SHP77 (cell line): ENCODE data around the gene POLD2.

Experiments
- DNase-seq, 2 experiments: peaks; one replicate each; lab custom pipeline; 2025; lab: John Stamatoyannopoulos, UW

The POLD2 gene

GRCh38 chr7:44113764-44114354 is 9.5 kb downstream of the POLD2 start:
- DNase-seq: no peak

- DNase-seq: peak in 1 of 2 experiments; percentile 25
Measured at GRCh38 chr7:44112997-44113763, 10.2 kb downstream of the POLD2 start.

DNA sequence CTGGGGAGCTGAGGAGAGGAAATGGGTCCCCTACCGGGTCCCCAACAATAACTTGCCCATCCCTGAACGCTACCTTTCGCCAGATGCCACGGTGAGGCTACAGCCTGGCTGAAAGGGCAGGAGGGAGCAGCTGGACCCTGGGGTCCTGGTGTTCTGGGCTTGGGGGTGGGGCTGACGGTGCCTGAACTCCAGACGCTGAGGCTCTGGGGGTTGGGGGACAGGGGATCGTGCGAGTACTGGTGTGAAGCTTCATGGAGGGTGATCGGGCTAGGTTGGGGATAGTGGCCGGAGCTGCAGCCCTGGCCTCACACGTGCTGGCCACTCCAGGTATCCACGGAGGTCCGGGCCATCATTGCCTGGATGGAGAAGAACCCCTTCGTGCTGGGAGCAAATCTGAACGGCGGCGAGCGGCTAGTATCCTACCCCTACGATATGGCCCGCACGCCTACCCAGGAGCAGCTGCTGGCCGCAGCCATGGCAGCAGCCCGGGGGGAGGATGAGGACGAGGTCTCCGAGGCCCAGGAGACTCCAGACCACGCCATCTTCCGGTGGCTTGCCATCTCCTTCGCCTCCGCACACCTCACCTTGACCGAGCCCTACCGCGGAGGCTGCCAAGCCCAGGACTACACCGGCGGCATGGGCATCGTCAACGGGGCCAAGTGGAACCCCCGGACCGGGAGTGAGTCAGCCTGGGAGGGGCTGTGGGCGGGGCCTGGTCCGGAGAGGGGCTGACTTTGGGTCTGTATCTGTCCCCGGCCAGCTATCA is 10.9 kb downstream of the POLD2 start:
- DNase-seq: peak; percentile 24 to 68

- DNase-seq: no peak
Measured at GRCh38 chr7:44111761-44112160, 11.6 kb downstream of the POLD2 start.

- DNase-seq: no peak
Measured at GRCh38 chr7:44110719-44111635, 12.4 kb downstream of the POLD2 start.

DNA sequence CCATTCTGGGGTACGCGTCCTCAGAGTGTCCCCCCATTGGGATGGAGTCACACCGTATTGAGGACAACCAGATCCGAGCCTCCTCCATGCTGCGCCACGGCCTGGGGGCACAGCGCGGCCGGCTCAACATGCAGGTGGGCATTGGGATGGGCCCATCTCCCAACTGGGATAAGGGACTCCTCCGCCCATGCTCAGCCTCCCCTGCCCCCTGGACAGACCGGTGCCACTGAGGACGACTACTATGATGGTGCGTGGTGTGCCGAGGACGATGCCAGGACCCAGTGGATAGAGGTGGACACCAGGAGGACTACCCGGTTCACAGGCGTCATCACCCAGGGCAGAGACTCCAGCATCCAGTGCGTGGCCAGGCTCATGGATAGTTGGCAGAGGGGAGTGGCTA is 13.4 kb downstream of the POLD2 start:
- DNase-seq: no peak

DNA sequence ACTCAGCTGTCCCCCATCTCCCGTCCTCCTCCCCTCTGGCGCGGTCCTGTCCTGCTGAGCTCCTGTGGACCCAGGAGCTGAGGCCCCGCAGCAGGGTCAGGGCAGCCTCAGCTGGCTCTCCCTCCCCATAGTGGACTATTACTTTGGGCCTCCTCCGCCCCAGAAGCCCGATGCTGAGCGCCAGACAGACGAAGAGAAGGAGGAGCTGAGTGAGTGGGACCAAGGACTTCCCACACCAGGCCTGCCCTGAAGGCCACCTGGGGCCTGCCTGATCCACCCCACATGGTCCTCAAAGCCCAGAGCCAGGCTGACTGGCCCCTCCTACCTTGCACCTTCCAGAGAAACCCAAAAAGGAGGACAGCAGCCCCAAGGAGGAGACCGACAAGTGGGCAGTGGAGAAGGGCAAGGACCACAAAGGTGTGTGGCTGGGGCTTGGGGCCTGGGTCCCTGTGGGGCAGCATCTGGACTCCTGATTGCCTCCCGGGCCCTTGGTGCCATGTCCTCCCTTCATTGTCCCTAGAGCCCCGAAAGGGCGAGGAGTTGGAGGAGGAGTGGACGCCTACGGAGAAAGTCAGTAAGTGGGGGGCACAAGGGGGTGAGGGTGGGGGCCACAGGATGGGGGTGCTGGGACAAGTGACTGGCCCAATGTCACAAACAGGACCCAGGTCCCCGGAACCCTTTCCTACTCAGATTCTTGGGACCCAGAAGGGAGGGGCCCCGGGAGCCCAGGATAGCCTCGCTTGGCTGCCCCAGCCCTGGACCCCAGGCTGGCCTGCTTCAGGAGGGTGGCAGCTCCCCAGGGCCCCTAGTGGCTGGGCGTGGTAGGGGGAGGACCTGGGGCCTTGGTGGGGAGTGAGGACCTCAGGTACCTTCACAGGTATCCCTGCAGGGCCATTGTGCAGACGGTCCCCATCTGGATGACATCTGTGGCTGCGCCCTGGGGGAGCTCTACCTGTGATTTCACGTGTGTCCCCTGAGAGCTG is 14.3 kb downstream of the POLD2 start:
- no peak for DNase-seq

DNA sequence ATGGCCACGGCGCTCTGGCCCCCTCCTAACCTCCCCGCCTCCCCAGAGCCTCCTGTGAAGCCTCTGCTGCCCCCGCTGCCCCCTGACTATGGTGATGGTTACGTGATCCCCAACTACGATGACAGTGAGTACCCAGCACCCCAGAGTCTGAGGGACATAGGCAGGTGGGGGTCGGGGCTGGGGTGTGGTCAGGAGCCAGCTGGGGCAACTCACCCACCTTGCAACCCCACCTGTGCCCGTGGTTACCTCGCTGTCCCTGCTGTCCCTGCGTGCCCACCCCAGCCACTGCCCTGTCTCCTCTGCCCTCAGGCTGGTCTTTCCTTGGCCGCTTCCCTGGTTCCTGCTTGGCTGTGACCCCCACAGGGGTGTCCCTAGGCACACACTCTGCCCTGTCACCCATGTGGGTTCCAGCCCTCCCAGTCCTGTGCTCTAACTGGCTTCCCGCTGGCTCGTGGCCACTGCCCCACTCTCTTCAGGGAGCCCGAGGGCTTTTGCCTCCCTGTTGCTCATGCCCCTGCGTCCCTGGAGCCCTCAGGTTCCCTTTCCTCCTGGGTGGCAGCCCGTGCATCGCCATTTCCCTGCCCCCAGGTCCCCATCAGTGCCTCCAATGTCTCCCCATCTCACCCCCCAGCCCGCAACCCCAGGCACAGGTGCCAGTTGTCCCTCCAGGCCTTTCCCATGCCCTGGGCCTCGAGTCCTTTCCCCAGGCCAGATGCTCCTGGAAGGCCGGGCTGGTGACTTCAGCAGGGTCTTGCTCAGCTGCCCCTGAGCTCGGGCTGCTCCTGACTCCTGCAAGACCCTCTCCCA is 15.2 kb downstream of the POLD2 start:
- DNase-seq: no peak

- DNase-seq: no peak
Measured at GRCh38 chr7:44107116-44107960, 16.0 kb downstream of the POLD2 start.

GRCh38 chr7:44106311-44107065 is 16.9 kb downstream of the POLD2 start:
- DNase-seq: no peak

- DNase-seq: no peak
Measured at GRCh38 chr7:44105832-44106231, 17.5 kb downstream of the POLD2 start.

- DNase-seq: no peak
Measured at GRCh38 chr7:44104860-44105771, 18.2 kb downstream of the POLD2 start.

DNA sequence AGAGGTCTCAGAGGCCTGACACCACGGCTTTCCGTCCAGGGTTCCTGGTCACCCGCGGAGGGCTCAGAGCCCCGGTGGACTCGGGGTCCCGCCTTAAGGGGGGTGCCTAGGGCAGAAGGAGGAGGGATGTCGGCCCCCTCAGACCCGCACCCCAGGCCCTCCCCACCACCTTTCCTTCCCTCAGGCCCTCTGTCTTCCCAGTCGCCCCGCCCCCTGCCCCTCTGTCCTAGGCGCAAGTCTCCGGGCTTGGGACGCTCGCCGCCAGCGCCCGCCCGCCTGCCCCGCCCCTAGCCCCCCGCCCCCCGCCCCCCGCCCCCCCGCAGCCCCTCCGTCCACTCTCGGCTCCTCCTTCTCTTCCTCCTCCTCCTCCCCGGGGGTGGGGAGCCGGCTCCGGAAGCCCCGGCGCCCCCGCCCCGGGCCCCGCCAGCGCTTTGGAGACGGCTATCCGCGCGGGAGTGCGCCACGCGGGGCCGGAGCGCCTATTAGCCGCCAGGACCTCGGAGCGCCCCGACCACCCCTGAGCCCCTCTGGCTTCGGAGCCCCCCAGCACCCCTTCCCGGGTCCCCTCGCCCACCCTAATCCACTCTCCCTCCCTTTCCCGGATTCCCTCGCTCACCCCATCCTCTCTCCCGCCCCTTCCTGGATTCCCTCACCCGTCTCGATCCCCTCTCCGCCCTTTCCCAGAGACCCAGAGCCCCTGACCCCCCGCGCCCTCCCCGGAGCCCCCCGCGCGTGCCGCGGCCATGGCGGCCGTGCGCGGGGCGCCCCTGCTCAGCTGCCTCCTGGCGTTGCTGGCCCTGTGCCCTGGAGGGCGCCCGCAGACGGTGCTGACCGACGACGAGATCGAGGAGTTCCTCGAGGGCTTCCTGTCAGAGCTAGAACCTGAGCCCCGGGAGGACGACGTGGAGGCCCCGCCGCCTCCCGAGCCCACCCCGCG is 19.2 kb downstream of the POLD2 start, which contains the start of gene AEBP1:
TSS of gene AEBP1 (plus strand) at position 423 of the 937 bp plus-strand sequence. CDS start at position 744, 321 bp downstream.
- DNase-seq: no peak

DNA sequence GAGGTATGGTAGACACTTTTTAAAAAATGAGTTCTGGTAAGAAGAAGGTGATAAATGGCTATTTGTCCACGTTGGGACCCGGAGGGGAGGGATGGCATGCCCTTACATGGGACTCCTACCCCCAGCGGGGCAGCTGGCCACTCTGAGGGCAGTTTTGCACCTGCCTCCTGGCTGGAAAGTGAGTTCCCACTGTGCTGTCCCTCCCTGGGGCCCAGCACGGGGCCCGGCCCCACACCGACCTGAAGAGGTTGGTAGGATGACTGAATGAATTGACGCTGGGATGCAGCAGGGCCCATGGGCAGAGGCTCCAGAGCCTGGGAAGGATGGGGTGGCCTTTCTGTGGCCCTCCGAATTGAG is 19.8 kb downstream of the POLD2 start:
- no peak for DNase-seq

DNA sequence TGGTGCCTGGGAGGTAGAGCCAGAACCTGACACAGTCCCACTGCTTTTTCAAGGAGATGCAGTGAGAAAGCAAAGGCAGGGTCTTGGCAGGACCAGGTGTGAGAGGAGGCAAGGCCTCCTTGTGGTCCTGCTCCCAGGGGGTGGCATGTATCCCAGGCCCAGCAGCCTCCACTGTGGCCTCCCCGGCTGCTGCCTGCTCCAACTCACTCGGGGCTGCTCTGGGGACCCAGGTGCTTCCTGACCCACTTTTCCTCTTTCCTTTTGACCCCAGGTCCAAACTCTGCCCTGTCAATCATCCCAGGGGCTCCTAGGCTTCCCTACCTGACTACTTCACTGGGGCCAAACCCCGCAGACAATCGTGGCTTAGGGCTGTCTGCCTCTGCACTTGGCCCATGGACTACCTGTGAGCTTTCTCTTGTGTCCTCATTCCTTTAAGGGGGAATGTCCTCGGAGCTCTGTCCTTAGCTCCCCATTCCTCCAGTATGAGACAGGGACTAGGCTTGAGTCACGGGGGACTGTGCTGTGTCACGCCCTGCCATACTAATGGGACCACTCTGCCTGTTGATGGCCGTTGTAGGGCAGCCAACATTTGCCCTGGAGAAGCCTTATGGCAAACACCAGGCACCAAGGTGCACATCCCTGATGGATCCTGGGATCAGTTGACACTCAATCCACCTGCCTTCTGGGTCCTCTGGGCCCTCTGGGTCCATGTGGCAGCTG is 20.3 kb downstream of the POLD2 start:
- DNase-seq: no peak
